HG02610 (cell line): ENCODE measurements around the gene LZTFL1.

Experiments
- ATAC-seq: cut with Tn5 transposase; IDR thresholded peaks from one replicate; pipeline ENCODE4 v1.9.1; 2021; ENCODE audit warnings: mild to moderate bottlenecking, moderate library complexity; ENCODE audit not compliant: unreplicated experiment

LZTFL1 gene

DNA sequence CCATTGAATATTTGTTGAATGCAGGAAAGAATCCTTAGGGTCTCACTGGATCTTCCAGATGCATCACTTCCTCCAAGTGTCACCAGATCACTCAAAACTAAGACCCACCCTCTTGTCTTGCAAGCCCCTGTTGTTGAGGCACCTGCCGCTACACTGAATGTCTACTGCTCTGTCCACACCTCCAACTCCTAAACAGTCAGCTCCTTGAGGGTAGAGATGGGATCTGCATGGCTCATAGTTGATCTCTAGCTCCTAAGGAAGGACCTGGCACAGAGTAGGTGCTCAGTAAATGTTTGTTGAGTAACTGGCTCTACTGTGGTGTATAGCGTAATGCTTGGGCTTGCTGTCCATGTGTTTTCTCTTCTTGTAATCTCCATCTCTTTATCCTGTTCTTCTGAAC, 54.4 kb downstream of the LZTFL1 start:
- no peak for ATAC-seq

DNA sequence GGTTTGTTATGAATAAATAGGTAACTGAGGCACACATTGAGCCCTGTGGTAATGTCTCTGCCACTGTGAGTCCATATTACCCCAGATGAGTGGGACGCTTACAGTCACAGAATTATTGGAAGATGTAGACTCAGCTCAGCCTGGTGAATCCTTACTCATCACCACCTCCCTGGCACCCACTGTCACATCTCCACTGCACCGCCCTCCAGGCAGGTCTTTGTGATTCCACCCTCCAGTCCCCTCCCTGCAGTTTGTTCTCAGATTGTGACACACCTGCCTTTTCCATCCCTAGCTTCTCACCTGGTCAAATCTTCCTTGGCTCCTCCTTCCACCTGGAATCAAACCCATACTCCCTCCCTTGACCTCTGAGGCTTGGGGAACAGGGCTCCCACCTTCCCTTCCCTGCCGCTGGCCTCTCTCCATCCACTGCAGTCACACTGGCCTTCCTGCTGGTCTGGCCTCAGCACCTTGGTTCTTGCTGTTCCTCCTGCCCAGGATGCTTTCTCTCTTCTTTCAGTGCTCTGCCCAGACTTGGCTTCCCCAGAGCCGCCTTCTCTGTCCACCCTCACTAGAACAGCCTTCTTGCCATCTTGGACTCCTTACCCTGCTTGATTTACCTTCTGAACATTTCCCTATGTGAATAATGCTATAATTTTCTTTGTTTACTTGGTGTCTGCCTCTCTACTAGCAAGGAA, 55.0 kb downstream of the LZTFL1 start:
- no peak for ATAC-seq

GRCh38 chr3:45785605-45786150, 56.2 kb downstream of the LZTFL1 start:
- no peak for ATAC-seq

GRCh38 chr3:45783667-45784066, 58.3 kb downstream of the LZTFL1 start:
- no peak for ATAC-seq

GRCh38 chr3:45782381-45782780, 59.5 kb downstream of the LZTFL1 start:
- ATAC-seq = no peak

GRCh38 chr3:45781841-45782240, 60.1 kb downstream of the LZTFL1 start:
- ATAC-seq = no peak

DNA sequence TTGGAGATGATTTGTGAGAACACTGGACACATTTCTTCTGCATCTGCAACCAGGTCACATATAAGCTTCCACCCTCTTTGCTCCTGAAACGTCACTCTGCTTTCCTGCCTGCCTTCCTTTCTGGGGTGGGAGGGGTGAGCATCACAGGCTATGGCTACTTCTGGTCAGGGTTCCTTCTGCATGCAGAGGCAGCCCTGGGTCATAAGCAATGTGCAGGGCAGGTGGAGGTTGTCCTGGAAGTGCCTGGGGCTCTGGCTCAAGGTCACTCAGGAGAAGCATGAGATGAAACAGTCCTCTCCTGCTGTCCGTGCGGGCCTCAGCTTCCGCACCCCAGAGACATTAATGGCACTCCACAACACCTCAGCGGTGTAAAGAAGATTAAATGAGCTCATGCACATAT, 60.6 kb downstream of the LZTFL1 start:
- no peak for ATAC-seq

- no peak for ATAC-seq
Observed at GRCh38 chr3:45779746-45780735, 61.9 kb downstream of the LZTFL1 start.

GRCh38 chr3:45778761-45779201, 63.1 kb downstream of the LZTFL1 start:
- no peak for ATAC-seq

DNA sequence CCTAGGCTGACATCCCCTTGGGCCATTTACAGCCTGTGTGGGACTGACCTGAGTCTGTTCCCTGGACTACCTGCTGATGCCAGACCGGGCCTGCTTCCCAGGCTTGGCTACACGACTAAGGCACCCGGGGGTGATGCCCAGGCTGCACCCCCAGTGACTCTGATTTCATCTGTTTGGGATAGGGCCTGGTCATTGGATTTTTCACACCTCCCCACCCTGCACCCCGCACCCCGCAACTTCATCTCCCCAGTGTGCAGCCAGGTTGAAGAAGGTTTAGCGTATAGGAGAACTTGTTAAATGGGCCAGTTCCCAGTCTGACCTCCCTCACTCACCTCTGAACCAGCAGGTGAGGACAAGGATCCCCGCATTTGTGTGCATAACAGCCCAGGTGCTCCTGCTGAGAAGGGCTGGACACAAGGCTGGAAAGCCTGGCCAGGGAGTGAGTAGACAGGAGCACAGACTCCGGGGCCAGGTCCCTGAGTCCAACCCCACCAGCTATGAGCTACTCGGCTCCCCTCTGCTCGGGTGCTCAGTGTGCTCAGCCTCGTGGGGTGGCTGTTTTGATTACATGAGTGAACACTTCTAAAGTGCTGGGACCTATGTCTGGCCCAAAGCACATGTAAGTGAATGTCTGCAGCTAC, 64.1 kb downstream of the LZTFL1 start:
- no peak for ATAC-seq

GRCh38 chr3:45777111-45777745, 64.7 kb downstream of the LZTFL1 start:
- no peak for ATAC-seq

GRCh38 chr3:45776611-45777010, 65.3 kb downstream of the LZTFL1 start:
- no peak for ATAC-seq

- ATAC-seq = no peak
Observed at GRCh38 chr3:45776301-45776595, 65.7 kb downstream of the LZTFL1 start.

GRCh38 chr3:45775571-45776300, 66.2 kb downstream of the LZTFL1 start:
- no peak for ATAC-seq

GRCh38 chr3:45774581-45775521, 67.1 kb downstream of the LZTFL1 start:
- no peak for ATAC-seq

DNA sequence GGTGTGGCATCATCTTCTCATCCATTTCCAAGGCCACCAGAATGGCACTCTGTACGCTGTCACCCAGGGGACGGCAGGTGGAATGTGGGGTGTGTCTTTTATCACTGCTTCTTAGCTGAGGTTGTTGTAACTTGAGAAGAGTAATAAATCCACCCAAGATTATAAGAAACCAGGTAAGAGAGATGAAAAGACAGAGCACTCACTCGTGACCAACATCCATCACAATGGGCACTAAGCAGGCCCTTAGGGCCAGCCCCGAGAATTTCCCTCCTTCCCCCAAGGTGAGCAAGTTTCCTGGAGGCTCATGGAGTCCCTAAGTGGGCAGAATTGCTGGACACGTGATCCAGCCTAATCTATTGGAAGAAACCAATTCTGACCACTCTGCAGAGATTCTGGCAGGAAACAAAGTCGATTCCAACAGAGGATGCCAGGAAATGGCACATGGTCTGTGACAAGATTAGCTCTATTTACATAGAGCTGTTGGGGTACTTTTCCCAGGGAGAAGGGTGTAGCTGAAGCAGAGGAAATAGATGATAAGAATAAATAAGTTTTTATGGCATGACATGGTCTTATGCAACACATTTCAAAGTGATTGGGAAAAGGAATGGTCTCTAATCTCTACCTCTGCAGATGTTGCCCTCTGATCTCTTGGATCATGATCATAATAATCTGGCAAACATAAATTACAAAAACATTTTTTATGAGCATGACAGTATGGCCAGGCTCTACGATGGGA, 68.0 kb downstream of the LZTFL1 start:
- no peak for ATAC-seq
